GM13976 (cell line): ENCODE data around the gene DSEL.

Source experiments
- DNase-seq: peaks from one replicate; pipeline ENCODE4 v3.0.0; 2012; ENCODE audit warnings: low spot score
- CTCF ChIP-seq: IDR thresholded peaks from 2 replicates; pipeline ENCODE4 v1.5.1; 2012; ENCODE audit warnings: borderline replicate concordance, mild to moderate bottlenecking; ENCODE audit not compliant: insufficient read depth; ENCODE audit errors: extremely low read depth, missing control alignments, control extremely low read depth
- in situ Hi-C: fragments of 300-500 bp; cut with MboI; formaldehyde crosslinking; loops from one replicate; pipeline ENCODE4 v1.12.0; 2022; ENCODE audit warnings: low sequenced_read_pairs, mixed read lengths, inconsistent platforms; ENCODE audit not compliant: unreplicated experiment

The DSEL gene

GRCh38 chr18:67484458-67484857 is 32.1 kb downstream of the DSEL start:
- TF ChIP-seq CTCF, result no peak
- in situ Hi-C loops, result no loop called here

GRCh38 chr18:67483952-67484351 is 32.6 kb downstream of the DSEL start:
- no peak for DNase-seq
- no peak for TF ChIP-seq CTCF
- in situ Hi-C loops, result no loop called here

More at GRCh38 chr18:67484458-67484857, 32.1 kb downstream of the DSEL start:
- no peak for DNase-seq

GRCh38 chr18:67483237-67483636 is 33.3 kb downstream of the DSEL start:
- in situ Hi-C loops, result no loop called here
- no peak for TF ChIP-seq CTCF
- no peak for DNase-seq

- no peak for TF ChIP-seq CTCF
- no peak for DNase-seq
- in situ Hi-C loops, result no loop called here
Measured at GRCh38 chr18:67478249-67478648, 38.3 kb downstream of the DSEL start.

GRCh38 chr18:67477522-67477921 is 39.0 kb downstream of the DSEL start:
- no peak for TF ChIP-seq CTCF
- in situ Hi-C loops, result no loop called here
- DNase-seq, result no peak

- TF ChIP-seq CTCF, result no peak
- in situ Hi-C loops, result no loop called here
- no peak for DNase-seq
Measured at GRCh38 chr18:67476585-67476984, 39.9 kb downstream of the DSEL start.

GRCh38 chr18:67475673-67476072 is 40.8 kb downstream of the DSEL start:
- no peak for TF ChIP-seq CTCF
- no peak for DNase-seq
- in situ Hi-C loops, result no loop called here
